Kidney epithelial cell (primary cell): Measurements from ENCODE around the gene RNU6-1. TPM values are rescaled to one million over a fixed set of nuclear protein-coding genes. Genes with fewer than 3 reads are reported as not detected.

Experiments used
- DNase-seq: peaks from one replicate; pipeline ENCODE4 v3.0.0-alpha.2; 2010; ENCODE audit warnings: low read depth
- H3K27me3 ChIP-seq: 2 replicates; pipeline ENCODE4 v1.6.0; 2011; ENCODE audit warnings: low read length; ENCODE audit not compliant: control insufficient read depth, insufficient read depth
- H3K36me3 ChIP-seq: 2 replicates; pipeline ENCODE4 v1.5.1; 2011; ENCODE audit warnings: low read length; ENCODE audit not compliant: control insufficient read depth, insufficient read depth
- H3K4me3 ChIP-seq: 2 replicates; pipeline ENCODE4 v1.5.1; 2011; ENCODE audit warnings: low read depth, mild to moderate bottlenecking, control low read depth, low read length
- total RNA-seq: library from RNA; depleted of rRNA; stranded (reverse); fragments of >200 nt; gene quantifications from 2 replicates; pipeline ENCODE4 v1.2.3, GENCODE V29; 2015
- TF ChIP-seq, protein P1 (sequence below): IDR thresholded peaks from 2 replicates; pipeline ENCODE4 v1.5.1; 2011; ENCODE audit warnings: mild to moderate bottlenecking, moderate library complexity, low read length, control low read depth, inconsistent platforms; ENCODE audit not compliant: insufficient read depth, poor library complexity, severe bottlenecking

The RNU6-1 gene
- total RNA-seq = not detected in 2 replicates

DNA sequence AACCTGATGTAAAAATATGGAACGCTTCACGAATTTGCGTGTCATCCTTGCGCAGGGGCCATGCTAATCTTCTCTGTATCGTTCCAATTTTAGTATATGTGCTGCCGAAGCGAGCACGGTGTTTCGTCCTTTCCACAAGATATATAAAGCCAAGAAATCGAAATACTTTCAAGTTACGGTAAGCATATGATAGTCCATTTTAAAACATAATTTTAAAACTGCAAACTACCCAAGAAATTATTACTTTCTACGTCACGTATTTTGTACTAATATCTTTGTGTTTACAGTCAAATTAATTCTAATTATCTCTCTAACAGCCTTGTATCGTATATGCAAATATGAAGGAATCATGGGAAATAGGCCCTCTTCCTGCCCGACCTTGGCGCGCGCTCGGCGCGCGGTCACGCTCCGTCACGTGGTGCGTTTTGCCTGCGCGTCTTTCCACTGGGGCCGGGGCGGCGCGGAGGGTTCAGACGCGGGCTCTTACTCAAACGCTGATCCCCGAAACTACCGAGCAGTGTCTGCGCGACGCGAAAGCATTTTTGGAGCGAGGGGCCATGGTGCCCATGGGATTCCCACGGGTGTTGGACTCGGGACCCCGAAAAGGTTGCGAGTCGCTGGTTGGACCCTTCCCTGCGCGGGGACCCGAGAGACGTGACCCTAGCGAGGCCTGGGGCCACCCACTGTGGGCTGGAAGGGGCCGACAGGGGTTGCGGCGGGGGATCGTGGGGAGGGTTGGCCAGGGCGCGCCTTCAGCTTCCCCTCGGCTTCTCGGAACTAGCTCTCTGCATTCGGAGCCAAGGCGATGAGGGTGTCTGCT, at the start of gene RNU6-1:
TSS of gene RNU6-1 (minus strand) at position 117 of the 820 bp plus-strand sequence.
- Histone ChIP-seq H3K27me3 (peaks cover 29% of the 10 kb centered on the region), H3K4me3 (peak within 1 kb of the TSS; percentile 73), H3K36me3 (no peaks in the 10 kb centered on the region)
- TF ChIP-seq, protein P1, sequence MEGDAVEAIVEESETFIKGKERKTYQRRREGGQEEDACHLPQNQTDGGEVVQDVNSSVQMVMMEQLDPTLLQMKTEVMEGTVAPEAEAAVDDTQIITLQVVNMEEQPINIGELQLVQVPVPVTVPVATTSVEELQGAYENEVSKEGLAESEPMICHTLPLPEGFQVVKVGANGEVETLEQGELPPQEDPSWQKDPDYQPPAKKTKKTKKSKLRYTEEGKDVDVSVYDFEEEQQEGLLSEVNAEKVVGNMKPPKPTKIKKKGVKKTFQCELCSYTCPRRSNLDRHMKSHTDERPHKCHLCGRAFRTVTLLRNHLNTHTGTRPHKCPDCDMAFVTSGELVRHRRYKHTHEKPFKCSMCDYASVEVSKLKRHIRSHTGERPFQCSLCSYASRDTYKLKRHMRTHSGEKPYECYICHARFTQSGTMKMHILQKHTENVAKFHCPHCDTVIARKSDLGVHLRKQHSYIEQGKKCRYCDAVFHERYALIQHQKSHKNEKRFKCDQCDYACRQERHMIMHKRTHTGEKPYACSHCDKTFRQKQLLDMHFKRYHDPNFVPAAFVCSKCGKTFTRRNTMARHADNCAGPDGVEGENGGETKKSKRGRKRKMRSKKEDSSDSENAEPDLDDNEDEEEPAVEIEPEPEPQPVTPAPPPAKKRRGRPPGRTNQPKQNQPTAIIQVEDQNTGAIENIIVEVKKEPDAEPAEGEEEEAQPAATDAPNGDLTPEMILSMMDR = no peak
- peak; percentile 65 for DNase-seq

DNA sequence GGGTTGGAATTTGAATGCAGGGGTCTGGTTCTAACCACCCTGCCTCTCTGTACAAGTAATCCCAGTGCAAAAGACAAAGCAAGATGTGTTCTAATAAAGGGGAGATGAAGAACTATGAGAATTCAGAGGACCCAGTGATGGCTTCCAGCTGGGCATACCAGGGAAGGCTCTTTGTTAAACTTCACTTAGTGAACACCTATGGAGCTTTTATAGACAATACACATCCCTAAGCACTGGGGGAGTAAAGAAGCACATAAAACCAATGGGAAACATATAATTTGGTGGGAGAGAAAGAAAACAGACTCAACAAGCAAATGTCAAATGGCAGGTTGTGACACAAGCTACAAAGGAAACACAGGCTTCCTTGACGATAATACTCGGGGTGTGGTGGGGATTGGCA, 47.9 kb upstream of the RNU6-1 start:
- H3K4me3 ChIP-seq = no peak overlapping the region
- TF ChIP-seq, protein P1 = no peak
- no peak for DNase-seq
- H3K36me3 ChIP-seq = no peaks in the 10 kb centered on the region
- H3K27me3 ChIP-seq = no peaks in the 10 kb centered on the region

DNA sequence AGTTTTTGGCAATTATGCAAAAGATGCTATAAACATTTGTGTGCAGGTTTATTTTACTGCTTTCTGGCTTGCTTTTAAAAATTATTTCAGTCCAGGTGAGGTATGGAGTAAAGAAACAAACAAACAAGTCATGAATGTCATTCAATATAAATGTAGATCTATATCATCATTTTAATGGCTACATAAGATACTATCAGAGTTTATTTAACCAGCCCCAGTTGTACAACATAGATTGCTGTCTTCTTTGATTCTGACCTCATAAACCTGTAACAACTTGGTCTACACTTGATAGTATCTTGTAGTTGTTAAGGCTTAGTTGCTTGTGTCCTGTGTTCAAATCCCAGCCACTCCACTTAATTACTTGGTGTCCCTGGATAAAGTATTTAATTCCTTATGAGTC, 46.0 kb upstream of the RNU6-1 start:
- TF ChIP-seq, protein P1 = no peak
- Histone ChIP-seq H3K4me3 (no peak overlapping the region), H3K27me3 (no peaks in the 10 kb centered on the region), H3K36me3 (no peaks in the 10 kb centered on the region)
- DNase-seq = no peak

DNA sequence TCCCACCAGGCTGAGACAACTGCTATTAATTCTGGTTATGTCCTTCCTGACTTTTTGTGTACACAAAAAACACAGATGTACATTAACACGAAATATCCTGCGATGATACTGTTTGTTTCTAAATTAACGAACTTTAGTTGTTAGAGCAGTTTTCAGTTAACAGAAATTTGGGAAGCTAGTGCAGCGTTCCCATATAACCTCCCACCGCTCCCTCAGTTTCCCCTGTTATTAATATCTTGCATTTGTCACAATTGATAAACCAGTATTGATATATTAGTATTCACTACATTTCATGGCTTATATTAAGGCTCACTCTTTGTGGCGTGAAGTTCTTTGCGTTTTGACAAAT, 45.3 kb upstream of the RNU6-1 start:
- H3K36me3 ChIP-seq = no peaks in the 10 kb centered on the region
- H3K27me3 ChIP-seq = no peaks in the 10 kb centered on the region
- peak overlapping the region; percentile 37 for H3K4me3 ChIP-seq
- TF ChIP-seq, protein P1 = no peak
- DNase-seq = no peak

DNA sequence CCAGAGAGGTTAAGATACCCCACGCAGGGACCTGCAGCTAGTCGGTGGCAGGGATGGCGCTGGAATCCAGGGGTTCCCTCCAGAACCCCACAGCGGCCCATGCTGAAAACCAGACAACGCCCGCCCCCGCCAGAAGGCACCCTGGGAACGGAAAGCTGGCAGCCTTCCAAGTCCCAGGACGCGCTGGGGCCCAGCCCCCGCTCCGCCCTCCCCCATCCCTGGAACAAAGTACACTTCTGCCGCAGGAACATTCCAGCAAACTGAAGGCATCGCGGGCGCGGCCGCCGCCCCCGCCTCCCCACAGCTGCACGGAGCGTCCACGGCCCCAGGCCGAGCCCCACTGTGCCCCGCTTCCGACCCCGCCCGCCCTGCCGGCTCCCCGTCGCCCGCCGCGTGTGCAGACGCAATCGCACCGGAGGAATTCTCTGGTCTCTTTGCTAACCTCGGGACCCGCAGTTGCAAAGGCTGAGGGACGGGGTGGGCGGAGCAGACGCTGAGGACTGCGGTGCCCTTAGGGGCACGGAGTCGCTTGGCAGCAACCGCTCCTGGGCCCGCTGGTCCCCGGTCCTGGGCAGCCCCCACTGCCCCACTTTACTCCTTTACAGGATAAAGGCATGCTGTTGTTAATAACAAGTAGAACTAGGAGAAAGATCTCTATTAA, 44.8 kb upstream of the RNU6-1 start:
- peak overlapping the region; percentile 37 for H3K4me3 ChIP-seq
- no peak for DNase-seq
- H3K27me3 ChIP-seq = no peaks in the 10 kb centered on the region
- no peaks in the 10 kb centered on the region for H3K36me3 ChIP-seq
- TF ChIP-seq, protein P1 = no peak
